ENCODE data around the gene IRF2. TPM values are rescaled to one million over a fixed set of nuclear protein-coding genes. Genes with fewer than 3 reads are reported as not detected.

The IRF2 gene
- polyA plus RNA-seq, 1 donor from 2014 or later: 1.4 TPM

GRCh38 chr4:184398741-184399511 is 75.4 kb downstream of the IRF2 start:
- Histone ChIP-seq H3K27me3 (ENCODE audit: insufficient read depth, low read depth, low read length) (no peaks in the 10 kb centered on the region), H3K27ac (ENCODE audit: low read length) (no peak overlapping the region), H3K79me2 (replicated peaks; ENCODE audit: insufficient read depth, low read length) (no peaks in the 10 kb centered on the region), H2AFZ (ENCODE audit: low read depth, low read length) (no peak overlapping the region), H3K9me3 (ENCODE audit: low read length) (no peaks in the 10 kb centered on the region), H4K20me1 (ENCODE audit: insufficient read depth) (no peaks in the 10 kb centered on the region), H3K36me3 (ENCODE audit: insufficient read depth, low read length) (no peaks in the 10 kb centered on the region), H3F3A (ENCODE audit: insufficient read depth, low read length, poor library complexity, severe bottlenecking) (no peaks in the 10 kb centered on the region), H3K4me2 (ENCODE audit: low read length) (no peak overlapping the region), H3K4me3 (ENCODE audit: low read length) (no peak overlapping the region), H3K9me2 (ENCODE audit: insufficient read depth, low read length) (no peaks in the 10 kb centered on the region), H3K9ac (ENCODE audit: low read length) (no peak overlapping the region)
- TF ChIP-seq SMC3 (conservative IDR thresholded peaks at IDR 0.05; ENCODE audit: poor library complexity) (no peak), RAD21 (conservative IDR thresholded peaks at IDR 0.05) (no peak), MXI1 (conservative IDR thresholded peaks at IDR 0.05; ENCODE audit: poor library complexity, severe bottlenecking) (no peak), POLR2AphosphoS5 (IDR thresholded peaks at IDR 0.05) (no peak)

GRCh38 chr4:184397516-184398163 is 76.7 kb downstream of the IRF2 start:
- Histone ChIP-seq H3K27ac (ENCODE audit: low read length) (no peak overlapping the region), H3K36me3 (ENCODE audit: insufficient read depth, low read length) (no peaks in the 10 kb centered on the region)

More at GRCh38 chr4:184397516-184398163, 76.7 kb downstream of the IRF2 start:
- Histone ChIP-seq H2AFZ (ENCODE audit: low read depth, low read length) (no peak overlapping the region), H3F3A (ENCODE audit: insufficient read depth, low read length, poor library complexity, severe bottlenecking) (no peaks in the 10 kb centered on the region), H3K79me2 (replicated peaks; ENCODE audit: insufficient read depth, low read length) (no peaks in the 10 kb centered on the region), H3K4me2 (ENCODE audit: low read length) (no peak overlapping the region), H3K4me3 (ENCODE audit: low read length) (no peak overlapping the region), H4K20me1 (ENCODE audit: insufficient read depth) (no peaks in the 10 kb centered on the region), H3K9me3 (ENCODE audit: low read length) (no peaks in the 10 kb centered on the region), H3K27me3 (ENCODE audit: insufficient read depth, low read depth, low read length) (no peaks in the 10 kb centered on the region), H3K9me2 (ENCODE audit: insufficient read depth, low read length) (no peaks in the 10 kb centered on the region), H3K9ac (ENCODE audit: low read length) (no peak overlapping the region)
- no peak for TF ChIP-seq REST (IDR thresholded peaks at IDR 0.05; ENCODE audit: borderline replicate concordance)
